Measurements from ENCODE around the gene CACNG7. TPM values are rescaled to one million over a fixed set of nuclear protein-coding genes. Genes with fewer than 3 reads are reported as not detected.

Gene CACNG7
- polyA plus RNA-seq, 1 donor from 2014 or later, result 27.8 TPM

- Histone ChIP-seq H3K4me2 (ENCODE audit: low read length) (no peak overlapping the region), H2AFZ (ENCODE audit: low read depth, low read length) (no peak overlapping the region), H3K79me2 (replicated peaks; ENCODE audit: insufficient read depth, low read length) (no peaks in the 10 kb centered on the region), H3K9me3 (ENCODE audit: low read length) (no peaks in the 10 kb centered on the region), H3K27ac (ENCODE audit: low read length) (no peak overlapping the region), H3K27me3 (ENCODE audit: insufficient read depth, low read depth, low read length) (no peaks in the 10 kb centered on the region), H3K9ac (ENCODE audit: low read length) (no peak overlapping the region), H4K20me1 (ENCODE audit: insufficient read depth) (no peaks in the 10 kb centered on the region), H3K9me2 (ENCODE audit: insufficient read depth, low read length) (no peaks in the 10 kb centered on the region), H3F3A (ENCODE audit: insufficient read depth, low read length, poor library complexity, severe bottlenecking) (no peaks in the 10 kb centered on the region), H3K4me3 (ENCODE audit: low read length) (no peak overlapping the region), H3K36me3 (ENCODE audit: insufficient read depth, low read length) (no peaks in the 10 kb centered on the region)
- TF ChIP-seq REST (IDR thresholded peaks at IDR 0.05; ENCODE audit: borderline replicate concordance), result no peak
- TF ChIP-seq RAD21 (conservative IDR thresholded peaks at IDR 0.05), result no peak
- TF ChIP-seq MXI1 (conservative IDR thresholded peaks at IDR 0.05; ENCODE audit: poor library complexity, severe bottlenecking), result no peak
- no peak for TF ChIP-seq POLR2AphosphoS5 (IDR thresholded peaks at IDR 0.05)
- TF ChIP-seq SMC3 (conservative IDR thresholded peaks at IDR 0.05; ENCODE audit: poor library complexity), result no peak
- TF ChIP-seq TAF1 (IDR thresholded peaks at IDR 0.05; ENCODE audit: low read depth), result no peak
- TF ChIP-seq EP300 (conservative IDR thresholded peaks at IDR 0.05; ENCODE audit: poor library complexity, severe bottlenecking), result no peak
These were observed 62.6 kb downstream of the CACNG7 start for GRCh38 chr19:53971673-53972072.

DNA sequence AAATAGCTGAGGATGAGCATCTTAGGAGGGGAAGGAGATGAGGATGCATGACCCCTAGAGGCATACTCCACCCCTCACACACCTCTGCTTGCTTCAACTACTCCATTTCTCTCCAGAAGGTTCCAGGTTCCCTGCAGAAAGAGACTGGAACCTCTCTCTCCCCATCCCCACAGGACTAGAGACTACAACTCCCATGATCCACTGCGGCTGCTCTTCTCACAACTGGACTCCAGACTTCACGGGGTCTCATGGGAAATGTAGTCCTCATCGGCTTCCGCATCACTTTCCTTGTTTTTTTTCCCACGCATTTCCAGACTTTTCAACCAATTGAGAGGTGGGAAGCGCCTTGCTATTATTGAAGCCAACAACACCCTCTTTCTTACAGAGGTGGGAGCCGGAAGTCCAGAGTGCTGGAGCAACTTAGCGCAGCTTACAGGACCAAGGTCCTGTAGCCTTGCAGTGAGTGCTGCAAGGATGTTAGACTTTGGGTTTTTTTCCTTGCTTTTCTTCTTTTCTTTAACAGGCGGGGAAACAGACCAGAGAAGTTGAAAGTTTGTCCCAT lies 68.4 kb downstream of the CACNG7 start:
- no peaks in the 10 kb centered on the region for H3K27me3 ChIP-seq (ENCODE audit: insufficient read depth, low read depth, low read length)
- no peaks in the 10 kb centered on the region for H3K36me3 ChIP-seq (ENCODE audit: insufficient read depth, low read length)
- H3K4me2 ChIP-seq (ENCODE audit: low read length), result no peak overlapping the region
- no peaks in the 10 kb centered on the region for H3K79me2 ChIP-seq (replicated peaks; ENCODE audit: insufficient read depth, low read length)
- H3F3A ChIP-seq (ENCODE audit: insufficient read depth, low read length, poor library complexity, severe bottlenecking), result no peaks in the 10 kb centered on the region
- H3K9me3 ChIP-seq (ENCODE audit: low read length), result no peaks in the 10 kb centered on the region
- no peak overlapping the region for H2AFZ ChIP-seq (ENCODE audit: low read depth, low read length)
- H4K20me1 ChIP-seq (ENCODE audit: insufficient read depth), result no peaks in the 10 kb centered on the region
- H3K4me3 ChIP-seq (ENCODE audit: low read length), result peak overlapping the region; percentile 69
- no peaks in the 10 kb centered on the region for H3K9me2 ChIP-seq (ENCODE audit: insufficient read depth, low read length)
- TF ChIP-seq, protein P1, sequence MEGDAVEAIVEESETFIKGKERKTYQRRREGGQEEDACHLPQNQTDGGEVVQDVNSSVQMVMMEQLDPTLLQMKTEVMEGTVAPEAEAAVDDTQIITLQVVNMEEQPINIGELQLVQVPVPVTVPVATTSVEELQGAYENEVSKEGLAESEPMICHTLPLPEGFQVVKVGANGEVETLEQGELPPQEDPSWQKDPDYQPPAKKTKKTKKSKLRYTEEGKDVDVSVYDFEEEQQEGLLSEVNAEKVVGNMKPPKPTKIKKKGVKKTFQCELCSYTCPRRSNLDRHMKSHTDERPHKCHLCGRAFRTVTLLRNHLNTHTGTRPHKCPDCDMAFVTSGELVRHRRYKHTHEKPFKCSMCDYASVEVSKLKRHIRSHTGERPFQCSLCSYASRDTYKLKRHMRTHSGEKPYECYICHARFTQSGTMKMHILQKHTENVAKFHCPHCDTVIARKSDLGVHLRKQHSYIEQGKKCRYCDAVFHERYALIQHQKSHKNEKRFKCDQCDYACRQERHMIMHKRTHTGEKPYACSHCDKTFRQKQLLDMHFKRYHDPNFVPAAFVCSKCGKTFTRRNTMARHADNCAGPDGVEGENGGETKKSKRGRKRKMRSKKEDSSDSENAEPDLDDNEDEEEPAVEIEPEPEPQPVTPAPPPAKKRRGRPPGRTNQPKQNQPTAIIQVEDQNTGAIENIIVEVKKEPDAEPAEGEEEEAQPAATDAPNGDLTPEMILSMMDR (IDR thresholded peaks at IDR 0.05; ENCODE audit: poor library complexity, severe bottlenecking), result no peak
- TF ChIP-seq EZH2 (IDR thresholded peaks at IDR 0.05; ENCODE audit: borderline replicate concordance, insufficient read depth, low read length, poor library complexity, severe bottlenecking) (no peak), RAD21 (conservative IDR thresholded peaks at IDR 0.05) (no peak), SMC3 (conservative IDR thresholded peaks at IDR 0.05; ENCODE audit: poor library complexity) (no peak), TAF1 (IDR thresholded peaks at IDR 0.05; ENCODE audit: low read depth) (no peak), POLR2AphosphoS5 (IDR thresholded peaks at IDR 0.05) (no peak), REST (IDR thresholded peaks at IDR 0.05; ENCODE audit: borderline replicate concordance) (no peak)
- no peak overlapping the region for H3K27ac ChIP-seq (ENCODE audit: low read length)
- H3K9ac ChIP-seq (ENCODE audit: low read length), result no peak overlapping the region
